HepG2 (cell line): Measurements from ENCODE around the gene RPS27L. TPM values are rescaled to one million over a fixed set of nuclear protein-coding genes. Genes with fewer than 3 reads are reported as not detected.

ENCODE experiments used
- ATAC-seq: fragments of 200-7000 bp; cut with Tn5 transposase; 3 replicates; pipeline ENCODE4 v1.9.1; 2020; ENCODE audit warnings: mild to moderate bottlenecking, moderate library complexity
- BruUV-seq: library from RNA; stranded (reverse); fragments of 400-500 nt; replicated peaks from 2 replicates; lab custom pipeline; 2021; lab: Mats Ljungman, UMichigan
- CTCF ChIA-PET: fragments of 300-600 bp; formaldehyde crosslinking; extraction: SDS; loops from one replicate; lab custom pipeline; 2021; ENCODE audit warnings: low total read pairs, inconsistent platforms, low intra/inter-chr PET ratio; lab: Yijun Ruan, JAX
- POLR2A ChIA-PET: fragments of 350-600 bp; sonication (Branson Sonifier 250); formaldehyde crosslinking; loops from one replicate; lab custom pipeline; 2020; ENCODE audit warnings: antibody characterized with exemption, inconsistent platforms; lab: Yijun Ruan, JAX
- DNase-seq: peaks from one replicate; pipeline ENCODE4 v3.0.0-alpha.2; 2015; ENCODE audit warnings: low spot score
- FAIRE-seq: peaks from 3 replicates; lab custom pipeline; 2011; peaks lifted over from hg19 to GRCh38; lab: Jason Lieb, UNC
- H2AFZ ChIP-seq: one replicate; pipeline ENCODE4 v1.6.1; 2011; ENCODE audit warnings: low read length, inconsistent platforms
- H3K27ac ChIP-seq: fragments of 300-600 bp; 3 replicates; pipeline ENCODE4 v1.8.0; 2011; ENCODE audit warnings: mixed run types, mild to moderate bottlenecking, mixed read lengths, low read length, inconsistent platforms; ENCODE audit not compliant: insufficient read depth; ENCODE audit errors: extremely low read length
- H3K27me3 ChIP-seq, 2 experiments: fragments of 200-600 bp in 1 of 2; 2 replicates in 1 of 2; 3 replicates in 1 of 2; pipeline versions ENCODE4 v1.6.0 to v1.8.0; 2011; ENCODE audit warnings: low read length in 2 of 2, mild to moderate bottlenecking in 2 of 2, moderate library complexity in 2 of 2, inconsistent platforms in 1 of 2; ENCODE audit not compliant: insufficient read depth in 2 of 2, control insufficient read depth in 1 of 2
- H3K36me3 ChIP-seq, 2 experiments: fragments of 200-600 bp in 1 of 2; replicated peaks in 1 of 2; 2 replicates in 1 of 2; 3 replicates in 1 of 2; pipeline versions ENCODE4 v1.5.1 to v1.8.0; 2011; ENCODE audit warnings: low read length in 2 of 2, inconsistent platforms in 1 of 2; ENCODE audit not compliant: insufficient read depth in 2 of 2, control insufficient read depth in 1 of 2
- H3K4me1 ChIP-seq: 2 replicates; pipeline ENCODE4 v1.5.1; 2012; ENCODE audit warnings: low read length, inconsistent platforms; ENCODE audit not compliant: insufficient read depth
- H3K4me2 ChIP-seq: 2 replicates; pipeline ENCODE4 v1.6.0; 2011; ENCODE audit warnings: low read depth, low read length, inconsistent platforms
- H3K4me3 ChIP-seq, 3 experiments: fragments of 200-600 bp in 1 of 3; sonication (generic), shearing (Covaris generic) in 1 of 3; replicated peaks in 1 of 3; 2 replicates each; pipeline ENCODE4 v1.5.1; 2011 to 2016; ENCODE audit warnings: low read length in 3 of 3, inconsistent platforms in 2 of 3, low read depth in 2 of 3, mild to moderate bottlenecking in 2 of 3, control low read depth in 1 of 3, mixed read lengths in 1 of 3; ENCODE audit not compliant: insufficient read depth in 1 of 3
- H3K79me2 ChIP-seq: one replicate; pipeline ENCODE4 v1.6.1; 2011; ENCODE audit warnings: low read length, inconsistent platforms; ENCODE audit not compliant: insufficient read depth
- H3K9ac ChIP-seq: 2 replicates; pipeline ENCODE4 v1.6.0; 2011; ENCODE audit warnings: mild to moderate bottlenecking, low read depth, low read length, inconsistent platforms; ENCODE audit not compliant: insufficient read depth
- H3K9me3 ChIP-seq: 2 replicates; pipeline ENCODE4 v1.5.1; 2012; ENCODE audit warnings: mild to moderate bottlenecking, low read length
- H4K20me1 ChIP-seq: 2 replicates; pipeline ENCODE4 v1.6.0; 2011; ENCODE audit warnings: inconsistent platforms, mild to moderate bottlenecking, low read length, moderate library complexity; ENCODE audit not compliant: insufficient read depth
- ATF1 ChIP-seq: IDR thresholded peaks from 2 replicates; pipeline ENCODE4 v1.6.1; 2016; ENCODE audit warnings: mild to moderate bottlenecking, control low read depth
- BRCA1 ChIP-seq: sonication (generic); formaldehyde crosslinking; IDR thresholded peaks from 2 replicates; pipeline ENCODE4 v1.4.0; 2020; ENCODE audit warnings: missing genetic modification reagents
- IKZF1 ChIP-seq: fragments of 450-650 bp; IDR thresholded peaks from 2 replicates; pipeline ENCODE4 v1.7.1; 2016
- NAIF1 ChIP-seq: sonication (generic); formaldehyde crosslinking; IDR thresholded peaks from 2 replicates; pipeline ENCODE4 v1.5.0; 2020; ENCODE audit warnings: mild to moderate bottlenecking, missing genetic modification reagents, borderline replicate concordance
- RARA ChIP-seq: IDR thresholded peaks from 2 replicates; pipeline ENCODE4 v1.6.1; 2016; ENCODE audit warnings: missing genetic modification reagents, missing compliant biosample characterization
- RXRA ChIP-seq: sonication (generic); formaldehyde crosslinking; IDR thresholded peaks from 2 replicates; pipeline ENCODE4 v1.5.1; 2020; ENCODE audit warnings: missing genetic modification reagents
- SAFB2 ChIP-seq: sonication (generic); formaldehyde crosslinking; IDR thresholded peaks from 2 replicates; pipeline ENCODE4 v1.5.1; 2020; ENCODE audit warnings: missing genetic modification reagents, low read depth, mild to moderate bottlenecking, borderline replicate concordance
- SALL1 ChIP-seq: sonication (generic); formaldehyde crosslinking; IDR thresholded peaks from 2 replicates; pipeline ENCODE4 v1.8.0; 2022; ENCODE audit warnings: mild to moderate bottlenecking, missing genetic modification reagents
- SKI ChIP-seq: fragments of 450-650 bp; IDR thresholded peaks from one replicate; pipeline ENCODE4 v1.6.1; 2018; ENCODE audit warnings: mild to moderate bottlenecking; ENCODE audit not compliant: partially characterized antibody
- THAP11 ChIP-seq: IDR thresholded peaks from 2 replicates; pipeline ENCODE4 v1.6.1; 2016; ENCODE audit warnings: missing biosample characterization, missing genetic modification reagents
- ZNF629 ChIP-seq: sonication (generic); formaldehyde crosslinking; conservative IDR thresholded peaks from 2 replicates; pipeline ENCODE4 v1.5.0; 2020; ENCODE audit warnings: missing genetic modification reagents
- WGBS: methylation state at CpG from one replicate; pipeline ENCODE4 v1.1.6; 2017; ENCODE audit warnings: low lambda C conversion rate; 5-methylcytosine and 5-hydroxymethylcytosine counted together
- in situ Hi-C: cut with HindIII; loops from 2 replicates; pipeline ENCODE4 v1.10.0; 2017; ENCODE audit warnings: low pct_unique_long_range_greater_than_20kb; ENCODE audit not compliant: extremely low pct_ligation_motif_present
- intact Hi-C: fragments of 100-400 bp; cut with micrococcal nuclease; formaldehyde crosslinking; loops from one replicate; pipeline ENCODE4 v1.10.0; 2022; ENCODE audit not compliant: unreplicated experiment
- polyA plus RNA-seq, 8 experiments: library from polyadenylated mRNA; depleted of rRNA in 3 of 8; stranded (reverse) in 7 of 8; unstranded in 1 of 8; fragments of >200 nt; fragmentation: Illumina TruSeq in 4 of 8; extraction: Trizol in 4 of 8; gene quantifications; 2 replicates each; pipeline versions ENCODE4 v1.2.1 to v1.2.3, GENCODE V29; 2011 to 2016; ENCODE audit warnings: low read depth in 4 of 8, missing spikeins in 1 of 8, mixed read lengths in 1 of 8; ENCODE audit not compliant: insufficient read depth in 1 of 8
- total RNA-seq, 5 experiments: library from RNA; depleted of rRNA; stranded (reverse); fragments of >200 nt; fragmentation: Illumina TruSeq; extraction: Trizol; gene quantifications; 2 replicates each; pipeline ENCODE4 v1.2.3, GENCODE V29; 2016; ENCODE audit warnings: low read depth in 1 of 5
- TF ChIP-seq, protein P1 (sequence below): sonication (generic); formaldehyde crosslinking; IDR thresholded peaks from 2 replicates; pipeline ENCODE4 v1.4.0; 2020; ENCODE audit warnings: low read depth, missing genetic modification reagents

The RPS27L gene
- total and polyA plus RNA-seq, 2 of the 13 experiments (the other 11 are each of a cell fraction or from before 2014, with no cell fraction given), result 231 to 433 TPM

DNA sequence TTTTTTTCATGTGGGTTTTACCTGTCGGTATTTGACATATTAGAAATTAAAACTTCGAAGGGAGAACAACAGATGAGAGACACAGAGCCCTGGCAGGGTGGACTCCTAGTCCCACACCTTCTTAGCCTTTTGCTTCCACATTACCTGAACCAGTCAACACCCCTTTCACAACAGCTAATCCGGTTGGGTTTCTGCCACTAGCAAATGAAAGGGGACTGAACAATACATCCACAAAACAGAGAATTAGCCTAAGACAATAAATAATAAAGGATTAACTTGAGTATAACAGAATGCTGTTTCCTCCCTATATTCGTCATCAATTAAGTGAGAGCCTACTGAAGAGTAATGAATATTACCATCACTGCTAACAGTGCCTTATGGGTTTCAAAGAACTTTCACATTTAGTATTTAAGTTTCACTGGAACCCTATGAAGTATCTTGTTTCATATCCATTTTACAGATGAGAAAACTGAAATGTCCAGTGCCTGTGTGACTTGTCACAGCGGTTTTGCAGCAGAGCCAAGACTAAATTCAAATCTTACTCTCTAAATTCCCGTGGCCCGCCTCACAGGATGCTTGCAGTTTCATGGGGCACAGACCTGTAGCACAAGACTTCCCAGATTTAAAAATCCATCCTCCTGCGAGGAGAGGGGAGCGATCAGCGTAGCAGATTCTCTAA lies 31.1 kb upstream of the RPS27L start:
- Histone ChIP-seq H3K27me3 (no peaks in the 10 kb centered on the region; a peak in 1 of 5 replicates), H3K4me3 (peak overlapping the region; percentile 64 to 93 (median 82)), H4K20me1 (no peaks in the 10 kb centered on the region), H3K4me1 (peaks cover 69% of the 10 kb centered on the region), H3K4me2 (peak overlapping the region; percentile 97), H3K27ac (no peak overlapping the region), H3K9ac (peak overlapping the region; percentile 58; the same call in 1 of the 2 replicates), H3K9me3 (no peaks in the 10 kb centered on the region), H2AFZ (peak overlapping the region; percentile 83), H3K36me3 (no peaks in the 10 kb centered on the region), H3K79me2 (peaks cover 15% of the 10 kb centered on the region)
- TF ChIP-seq NAIF1 (CRISPR knock-in tag), result 0 out of 2 replicates have a peak, but pooled peaks have one; percentile 27
- TF ChIP-seq ZNF629, result peak; percentile 74
- no peak for TF ChIP-seq IKZF1
- ChIA-PET POLR2A (interaction anchor here (0.6 to 2.9 kb wide), 6 partner anchors 22 to 88 kb away, joined by 3 to 26 read pairs (median 3); partner anchors contain the start of gene RPS27L), CTCF (no interaction called here)
- DNase-seq (no peak), FAIRE-seq (no peak), ATAC-seq (no peak)
- WGBS, result 10% methylated on average over 10 of the region's 10 CpGs
- intact Hi-C loops, result loop anchor here (5.0 kb wide), 1 partner anchor 89 kb away; the partner anchor contains the start of gene APH1B
- no TSS peak for BruUV-seq
- in situ Hi-C loops, result no loop called here

DNA sequence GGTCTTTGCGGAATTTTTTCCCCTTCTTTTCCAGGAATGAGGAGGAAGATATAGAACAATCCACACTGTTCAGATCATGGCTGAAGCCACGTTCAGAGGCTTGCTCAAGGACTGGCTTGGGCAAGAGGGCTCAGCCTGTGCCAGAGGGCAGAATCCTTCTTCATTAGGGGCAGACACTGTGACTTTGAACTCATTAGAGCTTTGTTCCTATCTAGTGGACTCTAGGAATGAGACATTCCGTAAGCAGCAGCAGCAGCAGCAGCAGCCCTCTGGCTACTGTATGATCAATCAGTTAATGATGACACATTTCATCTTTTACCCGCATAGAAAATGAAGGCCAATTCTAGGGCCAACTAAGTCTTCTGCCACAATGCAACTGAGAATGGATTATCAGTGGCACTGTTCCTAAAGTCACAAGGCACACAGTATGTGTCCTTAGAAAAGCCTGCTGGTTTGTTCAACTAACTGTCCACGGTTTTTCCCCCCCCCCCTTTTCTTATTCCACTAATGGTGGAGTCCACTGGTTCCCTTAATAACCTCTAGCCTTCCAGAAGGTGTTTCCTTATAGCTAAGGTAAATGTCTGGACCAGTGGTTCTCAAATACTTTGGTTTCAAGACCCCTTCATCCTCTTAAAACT lies 30.4 kb upstream of the RPS27L start:
- ChIA-PET CTCF (no interaction called here), POLR2A (interaction anchor here (0.6 to 2.9 kb wide), 2 partner anchors 30 to 89 kb away, joined by 3 to 26 read pairs; partner anchors contain the start of gene RPS27L)
- Histone ChIP-seq H3K4me3 (peak overlapping the region in 1 of 3 experiments; percentile 17; a peak in 1 of 6 replicates), H3K4me1 (peaks cover 64% of the 10 kb centered on the region), H3K9me3 (no peaks in the 10 kb centered on the region), H2AFZ (no peak overlapping the region), H3K79me2 (peaks cover 12% of the 10 kb centered on the region), H3K36me3 (no peaks in the 10 kb centered on the region), H3K4me2 (peak overlapping the region; percentile 97), H4K20me1 (no peaks in the 10 kb centered on the region), H3K27ac (no peak overlapping the region), H3K9ac (no peak overlapping the region), H3K27me3 (no peaks in the 10 kb centered on the region; a peak in 1 of 5 replicates)
- FAIRE-seq (no peak), DNase-seq (peak; percentile 52), ATAC-seq (peak; percentile 18)
- intact Hi-C loops, result loop anchor here (5.0 kb wide), 1 partner anchor 90 kb away; the partner anchor contains the start of gene APH1B
- no TSS peak for BruUV-seq
- in situ Hi-C loops, result no loop called here
- WGBS, result 8% methylated on average over 5 of the region's 5 CpGs
- no peak for TF ChIP-seq BRCA1 (CRISPR knock-in tag)
- no peak for TF ChIP-seq ATF1
- peak; percentile 73 for TF ChIP-seq SKI
- TF ChIP-seq THAP11, result 0 out of 2 replicates have a peak, but pooled peaks have one; percentile 14
- 0 out of 2 replicates have a peak, but pooled peaks have one; percentile 24 for TF ChIP-seq RXRA (CRISPR knock-in tag)
- TF ChIP-seq, protein P1, sequence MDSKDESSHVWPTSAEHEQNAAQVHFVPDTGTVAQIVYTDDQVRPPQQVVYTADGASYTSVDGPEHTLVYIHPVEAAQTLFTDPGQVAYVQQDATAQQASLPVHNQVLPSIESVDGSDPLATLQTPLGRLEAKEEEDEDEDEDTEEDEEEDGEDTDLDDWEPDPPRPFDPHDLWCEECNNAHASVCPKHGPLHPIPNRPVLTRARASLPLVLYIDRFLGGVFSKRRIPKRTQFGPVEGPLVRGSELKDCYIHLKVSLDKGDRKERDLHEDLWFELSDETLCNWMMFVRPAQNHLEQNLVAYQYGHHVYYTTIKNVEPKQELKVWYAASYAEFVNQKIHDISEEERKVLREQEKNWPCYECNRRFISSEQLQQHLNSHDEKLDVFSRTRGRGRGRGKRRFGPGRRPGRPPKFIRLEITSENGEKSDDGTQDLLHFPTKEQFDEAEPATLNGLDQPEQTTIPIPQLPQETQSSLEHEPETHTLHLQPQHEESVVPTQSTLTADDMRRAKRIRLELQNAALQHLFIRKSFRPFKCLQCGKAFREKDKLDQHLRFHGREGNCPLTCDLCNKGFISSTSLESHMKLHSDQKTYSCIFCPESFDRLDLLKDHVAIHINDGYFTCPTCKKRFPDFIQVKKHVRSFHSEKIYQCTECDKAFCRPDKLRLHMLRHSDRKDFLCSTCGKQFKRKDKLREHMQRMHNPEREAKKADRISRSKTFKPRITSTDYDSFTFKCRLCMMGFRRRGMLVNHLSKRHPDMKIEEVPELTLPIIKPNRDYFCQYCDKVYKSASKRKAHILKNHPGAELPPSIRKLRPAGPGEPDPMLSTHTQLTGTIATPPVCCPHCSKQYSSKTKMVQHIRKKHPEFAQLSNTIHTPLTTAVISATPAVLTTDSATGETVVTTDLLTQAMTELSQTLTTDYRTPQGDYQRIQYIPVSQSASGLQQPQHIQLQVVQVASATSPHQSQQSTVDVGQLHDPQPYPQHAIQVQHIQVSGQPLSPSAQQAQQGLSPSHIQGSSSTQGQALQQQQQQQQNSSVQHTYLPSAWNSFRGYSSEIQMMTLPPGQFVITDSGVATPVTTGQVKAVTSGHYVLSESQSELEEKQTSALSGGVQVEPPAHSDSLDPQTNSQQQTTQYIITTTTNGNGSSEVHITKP, result 0 out of 2 replicates have a peak, but pooled peaks have one; percentile 25
- TF ChIP-seq SAFB2 (CRISPR knock-in tag), result no peak
- TF ChIP-seq SALL1 (CRISPR knock-in tag), result peak; percentile 31; the same call in 1 of the 2 replicates
- TF ChIP-seq RARA, result peak; percentile 38; the same call in 1 of the 2 replicates
